GM12872 (cell line): Measurements from ENCODE around the gene HTT-AS.

Source experiments
- TF ChIP-seq, protein P1 (sequence below): IDR thresholded peaks from 3 replicates; pipeline ENCODE4 v1.5.1; 2011; ENCODE audit warnings: low read depth, mild to moderate bottlenecking, low read length, moderate library complexity; ENCODE audit not compliant: insufficient read depth

HTT-AS gene

DNA sequence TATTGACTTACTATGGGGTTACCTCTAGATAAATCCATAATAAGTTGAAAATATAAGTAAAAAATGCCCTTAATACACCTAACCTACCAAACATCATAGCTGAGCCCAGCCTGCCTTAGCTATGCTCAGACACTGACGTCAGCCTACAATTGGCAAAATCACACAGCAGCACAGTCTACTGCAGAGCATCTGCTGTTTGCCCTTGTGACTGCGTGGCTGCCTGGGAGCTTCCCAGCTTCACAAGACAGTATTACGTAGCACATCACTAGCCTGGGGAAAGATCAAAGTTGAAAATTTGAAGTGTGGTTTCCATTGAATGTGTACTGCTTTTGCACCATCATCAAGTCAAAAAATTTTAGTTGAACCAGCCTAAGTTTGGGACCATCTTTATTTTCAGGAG lies 8.8 kb downstream of the HTT-AS start:
- TF ChIP-seq, protein P1, sequence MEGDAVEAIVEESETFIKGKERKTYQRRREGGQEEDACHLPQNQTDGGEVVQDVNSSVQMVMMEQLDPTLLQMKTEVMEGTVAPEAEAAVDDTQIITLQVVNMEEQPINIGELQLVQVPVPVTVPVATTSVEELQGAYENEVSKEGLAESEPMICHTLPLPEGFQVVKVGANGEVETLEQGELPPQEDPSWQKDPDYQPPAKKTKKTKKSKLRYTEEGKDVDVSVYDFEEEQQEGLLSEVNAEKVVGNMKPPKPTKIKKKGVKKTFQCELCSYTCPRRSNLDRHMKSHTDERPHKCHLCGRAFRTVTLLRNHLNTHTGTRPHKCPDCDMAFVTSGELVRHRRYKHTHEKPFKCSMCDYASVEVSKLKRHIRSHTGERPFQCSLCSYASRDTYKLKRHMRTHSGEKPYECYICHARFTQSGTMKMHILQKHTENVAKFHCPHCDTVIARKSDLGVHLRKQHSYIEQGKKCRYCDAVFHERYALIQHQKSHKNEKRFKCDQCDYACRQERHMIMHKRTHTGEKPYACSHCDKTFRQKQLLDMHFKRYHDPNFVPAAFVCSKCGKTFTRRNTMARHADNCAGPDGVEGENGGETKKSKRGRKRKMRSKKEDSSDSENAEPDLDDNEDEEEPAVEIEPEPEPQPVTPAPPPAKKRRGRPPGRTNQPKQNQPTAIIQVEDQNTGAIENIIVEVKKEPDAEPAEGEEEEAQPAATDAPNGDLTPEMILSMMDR, result no peak

DNA sequence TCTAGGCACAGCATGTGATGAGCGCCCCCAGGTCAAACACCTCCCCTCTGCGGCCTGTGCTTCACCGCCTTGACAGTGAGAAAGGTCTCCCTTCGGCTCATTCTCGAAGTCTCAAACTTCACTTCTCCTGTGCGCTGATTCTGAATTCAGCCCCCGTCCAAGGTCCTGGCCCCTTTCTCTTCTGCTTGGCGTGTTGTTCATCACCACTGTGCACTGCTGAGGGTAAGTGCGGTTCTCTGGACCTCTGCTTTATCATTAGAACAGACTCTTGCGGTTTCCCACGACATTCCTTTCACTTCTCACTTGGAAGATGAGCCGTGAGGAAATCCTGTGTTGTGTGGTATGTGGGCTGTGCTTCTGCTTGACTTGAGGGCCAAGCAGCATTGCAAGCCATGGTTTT lies 11.9 kb downstream of the HTT-AS start:
- TF ChIP-seq, protein P1, result no peak

DNA sequence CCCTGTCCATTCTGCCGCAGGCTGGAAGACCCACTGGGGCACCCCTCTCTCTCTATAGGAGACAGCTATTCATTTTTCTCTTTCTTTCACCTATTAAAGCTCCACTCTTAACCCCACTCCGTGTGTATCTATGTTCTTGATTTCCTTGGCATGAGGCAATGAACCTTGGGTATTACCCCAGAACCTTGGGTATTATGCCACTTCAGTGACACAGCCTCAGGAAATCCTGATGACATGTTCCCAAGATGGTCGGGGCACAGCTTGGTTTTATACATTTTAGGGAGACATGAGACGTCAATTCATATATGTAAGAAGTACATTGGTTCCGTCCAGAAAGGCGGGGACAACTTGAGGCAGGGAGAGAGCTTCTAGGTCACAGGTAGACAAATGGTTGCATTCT lies 13.4 kb downstream of the HTT-AS start:
- TF ChIP-seq, protein P1, result no peak

DNA sequence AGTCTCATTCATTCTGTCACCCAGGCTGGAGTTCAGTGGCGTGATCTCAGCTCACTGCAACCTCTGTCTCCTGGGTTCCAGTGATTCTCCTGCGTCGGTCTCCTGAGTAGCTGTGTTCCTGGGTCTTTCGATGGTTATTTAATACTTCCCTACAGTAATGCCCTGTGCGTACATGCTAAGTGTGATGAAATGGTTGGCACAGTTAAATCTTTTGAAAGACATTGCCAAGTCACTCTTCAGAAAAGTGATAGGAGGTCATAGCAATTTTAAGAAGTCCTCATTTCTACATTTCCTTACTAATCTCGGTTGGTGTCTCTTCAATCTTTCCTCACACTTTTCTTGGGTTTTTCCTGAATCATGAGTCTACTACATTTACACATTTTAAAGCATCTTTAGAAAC lies 14.4 kb downstream of the HTT-AS start:
- TF ChIP-seq, protein P1, result no peak

DNA sequence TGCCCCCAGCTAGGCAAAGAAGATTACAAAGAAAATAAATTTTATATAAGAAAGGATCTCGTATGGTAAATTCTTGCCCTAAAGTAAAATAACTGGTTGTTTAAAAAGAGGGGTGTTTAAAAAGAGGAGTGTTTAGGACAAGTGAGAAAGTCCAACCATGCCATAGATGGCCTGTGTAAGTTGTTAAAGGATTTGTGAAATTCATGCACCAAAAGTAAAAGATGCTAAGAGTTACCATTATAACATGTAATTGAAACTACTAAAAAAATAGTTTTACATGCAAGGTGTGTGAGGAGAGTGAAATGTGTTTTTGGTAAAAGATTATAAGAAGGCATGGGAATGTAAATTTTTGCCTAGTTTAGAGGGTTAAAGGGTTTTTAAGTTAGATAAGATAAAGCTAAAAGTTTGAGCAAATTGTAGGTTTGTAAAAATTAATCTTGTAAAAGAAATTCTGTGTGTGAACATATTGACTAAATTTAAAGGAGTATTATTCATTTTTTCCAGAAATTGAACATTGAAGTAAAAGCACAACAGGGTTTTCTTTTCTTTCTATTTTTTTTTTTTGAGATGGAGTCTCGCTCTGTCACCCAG lies 20.1 kb downstream of the HTT-AS start:
- TF ChIP-seq, protein P1, result no peak

DNA sequence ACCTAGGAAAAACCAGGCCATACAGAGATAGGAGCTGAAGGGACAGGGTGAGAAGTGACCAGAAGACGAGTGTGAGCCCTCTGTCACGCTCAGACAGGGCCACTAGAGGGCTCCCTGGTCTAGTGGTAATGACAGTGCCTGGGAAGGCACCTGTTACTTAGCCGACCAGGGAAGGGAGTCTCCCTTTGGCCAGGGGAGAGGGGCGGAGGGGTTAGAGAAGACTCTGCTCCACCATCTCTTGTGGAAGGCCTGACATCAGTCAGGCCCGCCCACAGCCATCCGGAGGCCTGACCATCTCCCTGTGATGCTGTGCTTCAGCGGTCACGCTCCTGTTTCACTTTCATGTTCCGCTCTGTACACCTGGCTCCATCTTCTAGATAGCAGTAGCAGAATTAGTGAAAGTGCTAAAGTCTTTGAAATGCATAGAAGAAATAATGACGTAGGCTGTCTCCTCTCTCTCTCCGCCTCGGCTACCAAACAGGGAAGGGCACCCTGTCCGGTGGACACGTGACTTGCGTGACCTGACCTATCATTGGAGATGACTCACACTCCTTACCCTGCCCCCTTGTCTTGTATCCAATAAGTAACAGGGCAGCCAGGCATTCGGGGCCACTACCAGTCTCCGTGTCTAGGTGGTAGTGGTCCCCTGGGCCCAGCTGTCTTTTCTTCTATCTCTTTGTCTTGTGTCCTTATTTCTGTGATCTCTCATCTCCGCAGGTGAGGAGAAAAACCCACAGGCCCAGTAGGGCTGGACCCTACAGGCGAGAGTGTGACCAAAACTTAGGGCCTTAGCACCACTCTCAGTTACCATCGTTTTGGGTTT lies 26.7 kb downstream of the HTT-AS start:
- TF ChIP-seq, protein P1, result peak; percentile 77

DNA sequence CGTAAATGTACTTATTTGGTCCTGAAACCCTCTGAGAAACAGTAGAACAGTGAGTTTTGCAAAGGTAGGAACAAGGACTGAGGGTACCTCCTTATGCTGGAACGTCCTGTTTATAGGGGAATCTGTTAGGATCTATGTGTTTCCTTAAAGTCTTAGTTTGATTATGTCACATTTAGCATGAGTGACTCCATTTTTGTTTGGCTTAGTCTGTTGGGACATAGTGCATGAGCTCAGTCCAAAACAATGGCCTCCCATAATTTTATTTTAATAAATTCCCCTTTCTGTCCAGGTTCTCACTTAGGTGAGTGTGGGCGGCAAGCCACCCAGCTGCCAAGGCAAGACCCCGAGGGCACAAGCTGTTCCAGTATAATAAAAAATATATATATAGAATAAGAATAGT lies 27.7 kb downstream of the HTT-AS start:
- TF ChIP-seq, protein P1, result no peak
